A549 (cell line): Measurements from ENCODE around the gene ZNF496. TPM values are rescaled to one million over a fixed set of nuclear protein-coding genes. Genes with fewer than 3 reads are reported as not detected.

Experiments used
- ATAC-seq, 2 experiments: fragments of 200-7000 bp in 1 of 2; fragments of >200 bp in 1 of 2; cut with Nextera tagmentation in 1 of 2; cut with Tn5 transposase in 1 of 2; 3 replicates each; pipeline versions ENCODE4 v1.8.0 to v1.9.1; 2018 to 2020; ENCODE audit warnings: mild to moderate bottlenecking in 1 of 2, moderate library complexity in 1 of 2
- CTCF ChIA-PET: fragments of 300-600 bp; sonication (Branson Sonifier 250); formaldehyde crosslinking; extraction: SDS; loops from one replicate; lab custom pipeline; 2021; ENCODE audit warnings: antibody characterized with exemption, inconsistent platforms; lab: Yijun Ruan, JAX
- POLR2A ChIA-PET: fragments of 350-600 bp; formaldehyde crosslinking; extraction: SDS; loops from one replicate; lab custom pipeline; 2021; ENCODE audit warnings: antibody characterized with exemption, inconsistent platforms; lab: Yijun Ruan, JAX
- DNase-seq, 2 experiments: peaks; one replicate each; pipeline versions ENCODE4 v3.0.0 to v3.0.0-alpha.2; 2011 to 2016; ENCODE audit warnings: low read depth in 1 of 2, low spot score in 1 of 2
- FAIRE-seq: peaks from 2 replicates; lab custom pipeline; 2011; peaks lifted over from hg19 to GRCh38; lab: Jason Lieb, UNC
- H3K27ac ChIP-seq, 2 experiments: fragments of >200 bp; sonication (Bioruptor Twin); formaldehyde crosslinking; 3 replicates each; pipeline ENCODE4 v1.5.1; 2016 to 2017
- H3K4me1 ChIP-seq: fragments of >200 bp; sonication (Bioruptor Twin); formaldehyde crosslinking; 3 replicates; pipeline ENCODE4 v1.6.1; 2016
- H3K4me2 ChIP-seq: fragments of >200 bp; sonication (Bioruptor Twin); formaldehyde crosslinking; 3 replicates; pipeline ENCODE4 v1.6.1; 2016
- H3K4me3 ChIP-seq: fragments of >200 bp; sonication (Bioruptor Twin); formaldehyde crosslinking; 3 replicates; pipeline ENCODE4 v1.5.1; 2016
- H3K9me3 ChIP-seq: fragments of >200 bp; sonication (Bioruptor Twin); formaldehyde crosslinking; 3 replicates; pipeline ENCODE4 v1.6.1; 2016
- BHLHE40 ChIP-seq: IDR thresholded peaks from 2 replicates; pipeline ENCODE4 v1.6.1; 2012; ENCODE audit warnings: low read depth, low read length, inconsistent platforms
- CBX8 ChIP-seq: fragments of 200-600 bp; sonication (generic); IDR thresholded peaks from 2 replicates; pipeline ENCODE4 v1.6.1; 2016
- CEBPB ChIP-seq, 2 experiments: fragments of >200 bp in 1 of 2; sonication (Bioruptor Twin) in 1 of 2; formaldehyde crosslinking in 1 of 2; IDR thresholded peaks; 2 replicates each; pipeline ENCODE4 v1.6.1; 2012 to 2016
- E2F6 ChIP-seq: IDR thresholded peaks from 2 replicates; pipeline ENCODE4 v1.6.1; 2012; ENCODE audit warnings: low read depth, borderline replicate concordance
- EHMT2 ChIP-seq: fragments of 200-600 bp; sonication (generic); IDR thresholded peaks from 2 replicates; pipeline ENCODE4 v1.6.1; 2016; ENCODE audit warnings: antibody characterized with exemption, low read depth, mild to moderate bottlenecking, moderate library complexity
- ELK1 ChIP-seq: fragments of 150-350 bp; IDR thresholded peaks from 2 replicates; pipeline ENCODE4 v1.6.1; 2014; ENCODE audit warnings: low read depth, mild to moderate bottlenecking, low read length
- EP300 ChIP-seq, 2 experiments: fragments of >200 bp; sonication (Bioruptor Twin); formaldehyde crosslinking; IDR thresholded peaks; 2 replicates in 1 of 2; 3 replicates in 1 of 2; pipeline ENCODE4 v1.6.1; 2016 to 2017
- ESRRA ChIP-seq: fragments of 150-350 bp; IDR thresholded peaks from 2 replicates; pipeline ENCODE4 v1.6.1; 2014; ENCODE audit warnings: mild to moderate bottlenecking, low read length, borderline replicate concordance
- HEYL ChIP-seq: fragments of 250-450 bp; sonication (Bioruptor Pico); IDR thresholded peaks from 2 replicates; pipeline ENCODE4 v1.8.0; 2021; ENCODE audit warnings: mild to moderate bottlenecking, moderate library complexity
- HMGXB4 ChIP-seq: fragments of 250-450 bp; sonication (Bioruptor Pico); IDR thresholded peaks from 2 replicates; pipeline ENCODE4 v1.5.0; 2021; ENCODE audit warnings: mild to moderate bottlenecking, moderate library complexity, borderline replicate concordance
- HOXA7 ChIP-seq: fragments of 250-450 bp; sonication (Bioruptor Pico); IDR thresholded peaks from 2 replicates; pipeline ENCODE4 v1.5.0; 2020; ENCODE audit warnings: mild to moderate bottlenecking, moderate library complexity
- HOXB5 ChIP-seq: fragments of 250-450 bp; sonication (Bioruptor Pico); IDR thresholded peaks from 2 replicates; pipeline ENCODE4 v1.5.0; 2020; ENCODE audit warnings: mild to moderate bottlenecking, moderate library complexity
- KDM5A ChIP-seq: fragments of 200-600 bp; sonication (generic); IDR thresholded peaks from 2 replicates; pipeline ENCODE4 v1.6.1; 2016; ENCODE audit warnings: antibody characterized with exemption, mild to moderate bottlenecking
- MAFK ChIP-seq: fragments of 450-650 bp; IDR thresholded peaks from 2 replicates; pipeline ENCODE4 v1.6.1; 2014; ENCODE audit not compliant: partially characterized antibody
- MYC ChIP-seq: IDR thresholded peaks from 2 replicates; pipeline ENCODE4 v1.6.1; 2012; ENCODE audit warnings: mild to moderate bottlenecking, inconsistent platforms, low read length, improper control_type of control experiment, borderline replicate concordance
- NPAS2 ChIP-seq: fragments of 250-450 bp; sonication (Bioruptor Pico); IDR thresholded peaks from 2 replicates; pipeline ENCODE4 v1.8.0; 2022; ENCODE audit warnings: mild to moderate bottlenecking, moderate library complexity, borderline replicate concordance
- PBX3 ChIP-seq: IDR thresholded peaks from 2 replicates; pipeline ENCODE4 v1.6.1; 2012
- POLR2AphosphoS2 ChIP-seq: conservative IDR thresholded peaks from 2 replicates; pipeline ENCODE4 v1.6.1; 2012; ENCODE audit warnings: low read length, improper control_type of control experiment, inconsistent platforms
- RFX5 ChIP-seq: fragments of 450-650 bp; IDR thresholded peaks from 2 replicates; pipeline ENCODE4 v1.7.1; 2014; ENCODE audit warnings: antibody characterized with exemption, mild to moderate bottlenecking, moderate library complexity
- RNF2 ChIP-seq: fragments of 200-600 bp; sonication (generic); IDR thresholded peaks from 2 replicates; pipeline ENCODE4 v1.6.1; 2016; ENCODE audit warnings: low read depth, mild to moderate bottlenecking, antibody characterized with exemption, moderate library complexity, borderline replicate concordance
- SMC3 ChIP-seq: fragments of >200 bp; sonication (Bioruptor Twin); formaldehyde crosslinking; IDR thresholded peaks from 3 replicates; pipeline ENCODE4 v1.6.1; 2018; ENCODE audit warnings: inconsistent platforms
- TFCP2L1 ChIP-seq: fragments of 250-450 bp; sonication (Bioruptor Pico); IDR thresholded peaks from 2 replicates; pipeline ENCODE4 v1.5.0; 2021; ENCODE audit warnings: mild to moderate bottlenecking
- ZFP36 ChIP-seq: fragments of 450-650 bp; IDR thresholded peaks from 2 replicates; pipeline ENCODE4 v1.6.1; 2014; ENCODE audit warnings: borderline replicate concordance; ENCODE audit not compliant: partially characterized antibody
- WGBS: methylation state at CpG from one replicate; pipeline ENCODE4 v1.1.6; 2017; ENCODE audit errors: missing lambda C conversion rate; 5-methylcytosine and 5-hydroxymethylcytosine counted together
- polyA plus RNA-seq, 4 experiments: library from polyadenylated mRNA; depleted of rRNA in 3 of 4; stranded (reverse); fragments of >200 nt; fragmentation: RNase III in 1 of 4; extraction: RNeasy Plus Mini Kit Qiagen cat#74134 plus additional on column Dnase treatment in 1 of 4; gene quantifications; 2 replicates in 3 of 4; 3 replicates in 1 of 4; pipeline ENCODE4 v1.2.3, GENCODE V29; 2011 to 2017
- TF ChIP-seq, protein P1 (sequence below): IDR thresholded peaks from 2 replicates; pipeline ENCODE4 v1.6.1; 2012

Gene ZNF496
- polyA plus RNA-seq, 2 of the 4 experiments (the other 2 are of a cell fraction): 13.1 to 16.1 TPM

DNA sequence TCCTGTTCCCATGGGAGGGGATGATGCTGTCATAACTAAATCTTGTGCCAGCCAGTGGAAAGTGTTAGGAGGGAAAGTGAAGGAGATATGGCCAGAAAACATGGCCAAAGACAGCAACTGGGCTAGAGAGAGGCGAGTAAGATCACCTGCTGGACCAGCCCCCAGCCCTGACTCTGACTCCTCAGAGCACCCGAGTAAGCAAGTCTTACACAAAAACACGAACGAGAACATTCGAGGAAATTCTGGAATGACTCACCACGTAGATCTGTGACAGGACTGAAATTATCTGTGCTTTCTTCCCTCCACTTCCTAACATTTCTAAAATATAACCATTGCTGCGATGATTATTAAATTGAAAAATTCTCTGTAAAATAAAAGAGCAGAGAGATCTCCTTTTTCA is 9.2 kb downstream of the ZNF496 start:
- ChIA-PET CTCF (no interaction called here), POLR2A (no interaction called here)
- Histone ChIP-seq H3K4me3 (no peak overlapping the region), H3K4me2 (no peak overlapping the region), H3K27ac (no peak overlapping the region), H3K9me3 (no peaks in the 10 kb centered on the region), H3K4me1 (no peaks in the 10 kb centered on the region)
- no peak for ATAC-seq
- no peak for DNase-seq
- WGBS: 94% methylated on average over 7 of the region's 7 CpGs
- TF ChIP-seq EP300 (IDR thresholded peaks at IDR 0.05) (no peak), ZFP36 (no peak), HOXA7 (CRISPR knock-in tag) (no peak), TFCP2L1 (no peak), ELK1 (no peak), ESRRA (no peak), NPAS2 (no peak), CBX8 (no peak), HMGXB4 (CRISPR knock-in tag) (no peak), EHMT2 (no peak), BHLHE40 (no peak), PBX3 (no peak), KDM5A (no peak), MAFK (no peak), POLR2AphosphoS2 (no peak), SMC3 (no peak), RNF2 (no peak), HEYL (no peak), CEBPB (IDR thresholded peaks at IDR 0.05) (no peak)
- TF ChIP-seq, protein P1, sequence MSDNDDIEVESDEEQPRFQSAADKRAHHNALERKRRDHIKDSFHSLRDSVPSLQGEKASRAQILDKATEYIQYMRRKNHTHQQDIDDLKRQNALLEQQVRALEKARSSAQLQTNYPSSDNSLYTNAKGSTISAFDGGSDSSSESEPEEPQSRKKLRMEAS: no peak
- no peak for FAIRE-seq

DNA sequence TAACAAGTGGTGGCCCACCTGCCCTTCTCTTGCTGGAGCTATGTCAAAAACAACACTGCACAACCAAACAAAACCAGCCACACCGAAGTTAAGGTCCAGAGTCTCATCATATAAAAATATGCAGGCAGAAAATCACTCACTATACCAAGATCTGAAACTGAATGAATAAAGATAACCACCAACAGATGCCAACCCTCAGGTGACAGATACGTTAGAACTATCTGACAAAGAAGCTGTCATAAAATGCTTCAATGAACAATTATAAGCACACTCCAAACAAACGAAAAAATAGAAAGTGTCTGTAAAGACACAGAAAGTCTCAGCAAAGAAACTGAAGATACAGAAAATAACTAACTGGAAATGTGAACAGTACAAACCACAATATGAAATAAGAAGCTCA is 14.0 kb downstream of the ZNF496 start:
- H3K4me2 ChIP-seq: no peak overlapping the region
- no peak for FAIRE-seq
- ATAC-seq: no peak
- ChIA-PET CTCF (interaction anchor here (0.6 to 2.2 kb wide), 3 partner anchors 9 to 197 kb away, joined by 3 to 5 read pairs (median 3); no protein-coding TSS in a partner anchor), POLR2A (no interaction called here)
- no peak overlapping the region for H3K27ac ChIP-seq
- H3K9me3 ChIP-seq: no peaks in the 10 kb centered on the region
- H3K4me3 ChIP-seq: no peak overlapping the region
- H3K4me1 ChIP-seq: no peaks in the 10 kb centered on the region
- DNase-seq: no peak
- 63% methylated on average over 3 of the region's 3 CpGs for WGBS
- TF ChIP-seq CBX8 (no peak), HOXB5 (CRISPR knock-in tag) (no peak), MYC (no peak), E2F6 (no peak), ESRRA (no peak), RFX5 (no peak)
